ENCODE data around the gene LZTR1. TPM values are rescaled to one million over a fixed set of nuclear protein-coding genes. Genes with fewer than 3 reads are reported as not detected.

LZTR1 gene
- total and polyA plus RNA-seq, 8 donors, result 43.0 to 71.9 (median 58.3) TPM

DNA sequence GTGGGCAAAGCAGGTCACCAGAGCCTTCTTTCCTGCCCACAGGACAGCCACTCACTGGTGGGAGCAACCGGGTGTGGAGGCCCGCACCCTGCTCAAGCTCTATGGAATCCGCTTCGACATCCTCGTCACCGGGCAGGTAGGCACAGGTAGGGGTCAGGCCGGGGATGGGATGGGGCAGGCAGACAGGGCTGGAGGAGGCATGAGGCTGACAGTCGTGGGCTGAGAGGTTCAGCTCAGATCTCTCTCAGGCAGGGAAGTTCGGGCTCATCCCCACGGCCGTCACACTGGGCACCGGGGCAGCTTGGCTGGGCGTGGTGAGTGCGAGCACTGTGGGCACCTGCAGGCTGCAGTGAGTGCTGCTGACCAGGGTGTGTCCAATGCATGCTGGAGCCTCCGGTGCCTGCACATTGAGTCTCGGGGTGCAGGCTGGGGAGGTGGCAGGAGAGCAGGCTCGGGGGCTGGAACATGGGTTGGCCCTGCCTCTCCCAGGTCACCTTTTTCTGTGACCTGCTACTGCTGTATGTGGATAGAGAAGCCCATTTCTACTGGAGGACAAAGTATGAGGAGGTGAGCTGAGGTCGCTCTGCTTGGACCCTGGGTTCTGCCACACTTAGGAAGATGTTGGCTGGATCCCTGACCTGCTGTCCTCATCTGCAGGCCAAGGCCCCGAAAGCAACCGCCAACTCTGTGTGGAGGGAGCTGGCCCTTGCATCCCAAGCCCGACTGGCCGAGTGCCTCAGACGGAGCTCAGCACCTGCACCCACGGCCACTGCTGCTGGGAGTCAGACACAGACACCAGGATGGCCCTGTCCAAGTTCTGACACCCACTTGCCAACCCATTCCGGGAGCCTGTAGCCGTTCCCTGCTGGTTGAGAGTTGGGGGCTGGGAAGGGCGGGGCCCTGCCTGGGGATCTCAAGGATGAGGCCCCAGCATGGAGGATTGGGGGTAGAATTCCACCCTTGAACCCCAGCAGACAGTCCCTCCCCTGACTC lies 44.0 kb downstream of the LZTR1 start:
- H3K4me1 ChIP-seq, result no peaks in the 10 kb centered on the region
- no peaks in the 10 kb centered on the region for H3K9me3 ChIP-seq
- TF ChIP-seq, protein P1, sequence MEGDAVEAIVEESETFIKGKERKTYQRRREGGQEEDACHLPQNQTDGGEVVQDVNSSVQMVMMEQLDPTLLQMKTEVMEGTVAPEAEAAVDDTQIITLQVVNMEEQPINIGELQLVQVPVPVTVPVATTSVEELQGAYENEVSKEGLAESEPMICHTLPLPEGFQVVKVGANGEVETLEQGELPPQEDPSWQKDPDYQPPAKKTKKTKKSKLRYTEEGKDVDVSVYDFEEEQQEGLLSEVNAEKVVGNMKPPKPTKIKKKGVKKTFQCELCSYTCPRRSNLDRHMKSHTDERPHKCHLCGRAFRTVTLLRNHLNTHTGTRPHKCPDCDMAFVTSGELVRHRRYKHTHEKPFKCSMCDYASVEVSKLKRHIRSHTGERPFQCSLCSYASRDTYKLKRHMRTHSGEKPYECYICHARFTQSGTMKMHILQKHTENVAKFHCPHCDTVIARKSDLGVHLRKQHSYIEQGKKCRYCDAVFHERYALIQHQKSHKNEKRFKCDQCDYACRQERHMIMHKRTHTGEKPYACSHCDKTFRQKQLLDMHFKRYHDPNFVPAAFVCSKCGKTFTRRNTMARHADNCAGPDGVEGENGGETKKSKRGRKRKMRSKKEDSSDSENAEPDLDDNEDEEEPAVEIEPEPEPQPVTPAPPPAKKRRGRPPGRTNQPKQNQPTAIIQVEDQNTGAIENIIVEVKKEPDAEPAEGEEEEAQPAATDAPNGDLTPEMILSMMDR (IDR thresholded peaks at IDR 0.05), result no peak

GRCh38 chr22:21026783-21027692 lies 44.9 kb downstream of the LZTR1 start:
- Histone ChIP-seq H3K4me1 (peaks cover 2% of the 10 kb centered on the region in 2 donors), H3K36me3 (no peaks in the 10 kb centered on the region), H3K27ac (no peak overlapping the region), H3K4me3 (no peak overlapping the region), H3K27me3 (peaks cover 4 to 34% of the 10 kb centered on the region in 2 donors), H3K9me3 (no peaks in the 10 kb centered on the region)
- peak; percentile 84 for ATAC-seq
- TF ChIP-seq, protein P1 (IDR thresholded peaks at IDR 0.05), result no peak
- peak; percentile 22 to 69 (median 56) for DNase-seq
- intact Hi-C loops (cut with DNase I), result no loop called here

More for the DNA sequence above, 44.0 kb downstream of the LZTR1 start:
- no peak for ATAC-seq
- intact Hi-C loops (cut with DNase I), result no loop called here
- Histone ChIP-seq H3K4me3 (no peak overlapping the region), H3K36me3 (no peaks in the 10 kb centered on the region), H3K27me3 (peaks cover 0 to 24% of the 10 kb centered on the region in 2 donors), H3K27ac (no peak overlapping the region)
- peak in 1 of 4 donors; percentile 65 for DNase-seq

DNA sequence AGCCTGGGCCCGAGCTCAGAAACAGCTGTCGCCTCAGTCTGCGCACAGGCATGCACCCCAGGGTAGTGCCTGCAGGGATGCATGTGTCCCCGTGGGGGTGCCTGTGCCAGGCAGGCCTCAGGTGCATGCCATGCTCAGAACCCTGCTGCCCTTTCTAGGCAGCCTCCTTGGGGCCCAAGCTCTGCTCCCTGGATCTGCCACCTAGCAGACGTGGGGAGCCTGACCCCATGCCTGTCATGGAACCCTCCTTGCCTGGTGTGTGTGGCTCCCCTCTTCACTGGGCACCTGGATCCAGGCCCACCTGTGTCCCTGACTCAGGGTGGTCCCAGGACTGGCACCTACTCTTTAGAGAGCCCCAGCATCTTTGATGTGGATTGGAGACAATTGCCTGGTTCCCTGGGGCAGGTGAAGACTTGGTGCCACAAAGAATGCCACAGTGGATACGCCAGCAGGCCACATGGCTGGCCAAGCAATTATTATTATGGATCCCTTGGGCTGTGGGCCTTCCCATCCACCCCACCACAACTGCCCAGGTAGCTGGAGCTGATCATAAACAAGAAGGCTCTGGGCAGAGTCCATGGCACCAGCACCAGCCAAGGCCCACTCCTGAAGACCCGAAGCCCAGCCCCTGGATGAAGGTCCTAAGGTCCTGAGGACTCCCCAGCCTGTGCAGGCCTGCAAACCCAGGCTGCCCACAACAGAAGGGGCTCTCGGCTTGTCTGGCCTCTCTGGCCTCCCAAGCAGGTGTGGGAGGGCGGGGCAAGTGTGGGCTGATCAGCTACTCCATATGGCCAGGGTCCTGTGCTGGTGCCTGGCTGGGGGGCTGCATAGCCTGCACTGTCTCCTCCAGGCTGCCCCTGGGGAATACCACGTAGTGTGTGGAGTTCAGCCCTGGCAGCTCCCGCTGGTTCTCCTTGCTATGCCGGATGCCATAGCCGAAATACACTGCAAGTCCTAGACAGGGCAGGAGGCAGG lies 46.5 kb downstream of the LZTR1 start:
- peaks cover 4 to 49% of the 10 kb centered on the region in 2 donors for H3K27me3 ChIP-seq
- H3K36me3 ChIP-seq, result no peaks in the 10 kb centered on the region
- DNase-seq (peak in 1 of 4 donors; percentile 66), ATAC-seq (no peak)
- no peak overlapping the region for H3K27ac ChIP-seq
- intact Hi-C loops (cut with DNase I), result no loop called here
- no peak overlapping the region for H3K4me3 ChIP-seq
- no peaks in the 10 kb centered on the region for H3K9me3 ChIP-seq
- peaks cover 5 to 6% of the 10 kb centered on the region in 2 donors for H3K4me1 ChIP-seq
- TF ChIP-seq, protein P1 (IDR thresholded peaks at IDR 0.05), result no peak

GRCh38 chr22:21029486-21030025 lies 47.5 kb downstream of the LZTR1 start:
- TF ChIP-seq, protein P1 (IDR thresholded peaks at IDR 0.05), result no peak
- intact Hi-C loops (cut with DNase I), result no loop called here
- no peak for ATAC-seq
- no peak for DNase-seq
- no peak overlapping the region for H3K4me3 ChIP-seq
- no peak overlapping the region for H3K27ac ChIP-seq
- H3K27me3 ChIP-seq, result peaks cover 4 to 52% of the 10 kb centered on the region in 2 donors
- H3K9me3 ChIP-seq, result no peaks in the 10 kb centered on the region
- H3K36me3 ChIP-seq, result no peaks in the 10 kb centered on the region
- peaks cover 5 to 6% of the 10 kb centered on the region in 2 donors for H3K4me1 ChIP-seq

All from left lung (tissue), 10 donors.